Muscle layer of duodenum (tissue), 2 donors: ENCODE data around the gene CRX.
"Not testable (repeated sequence)": the region's sequence is repeated elsewhere in the genome, so short reads cannot be mapped to it uniquely, and the experiment has no call there.

Experiments used
- H3K27ac ChIP-seq: one replicate; pipeline ENCODE4 v1.7.0; 2013; ENCODE audit warnings: mild to moderate bottlenecking, low read length
- H3K27me3 ChIP-seq: one replicate; pipeline ENCODE4 v1.7.0; 2013; ENCODE audit warnings: low read depth, mild to moderate bottlenecking, control low read depth, low read length
- H3K36me3 ChIP-seq, 2 donors: one replicate each; pipeline ENCODE4 v1.7.0; 2013; ENCODE audit warnings: low read length in 2 of 2, control low read depth in 1 of 2, mild to moderate bottlenecking in 1 of 2; ENCODE audit not compliant: insufficient read depth in 2 of 2, control insufficient read depth in 1 of 2
- H3K4me1 ChIP-seq, 2 donors: one replicate each; pipeline ENCODE4 v1.7.0; 2013; ENCODE audit warnings: low read length in 2 of 2, mild to moderate bottlenecking in 2 of 2, control low read depth in 1 of 2, moderate library complexity in 1 of 2; ENCODE audit not compliant: insufficient read depth in 2 of 2, control insufficient read depth in 1 of 2
- H3K4me3 ChIP-seq, 2 donors: one replicate each; pipeline ENCODE4 v1.7.0; 2013; ENCODE audit warnings: low read length in 2 of 2, low read depth in 1 of 2, mild to moderate bottlenecking in 1 of 2
- H3K9me3 ChIP-seq, 2 donors: one replicate each; pipeline ENCODE4 v1.7.0; 2013; ENCODE audit warnings: low read length in 2 of 2, control low read depth in 1 of 2, mild to moderate bottlenecking in 1 of 2; ENCODE audit not compliant: control insufficient read depth in 1 of 2
- donor health status: healthy.

The CRX gene

GRCh38 chr19:47805313-47805712 is 16.4 kb upstream of the CRX start:
- H3K36me3 ChIP-seq, result no peaks in the 10 kb centered on the region
- no peak overlapping the region for H3K4me3 ChIP-seq
- H3K4me1 ChIP-seq, result no peaks in the 10 kb centered on the region
- no peaks in the 10 kb centered on the region for H3K27me3 ChIP-seq
- H3K27ac ChIP-seq, result no peak overlapping the region
- no peaks in the 10 kb centered on the region for H3K9me3 ChIP-seq

- Histone ChIP-seq H3K27ac (no peak overlapping the region), H3K4me3 (no peak overlapping the region), H3K27me3 (no peaks in the 10 kb centered on the region), H3K4me1 (no peaks in the 10 kb centered on the region), H3K36me3 (no peaks in the 10 kb centered on the region), H3K9me3 (no peaks in the 10 kb centered on the region)
Observed at GRCh38 chr19:47806435-47806834, 15.3 kb upstream of the CRX start.

DNA sequence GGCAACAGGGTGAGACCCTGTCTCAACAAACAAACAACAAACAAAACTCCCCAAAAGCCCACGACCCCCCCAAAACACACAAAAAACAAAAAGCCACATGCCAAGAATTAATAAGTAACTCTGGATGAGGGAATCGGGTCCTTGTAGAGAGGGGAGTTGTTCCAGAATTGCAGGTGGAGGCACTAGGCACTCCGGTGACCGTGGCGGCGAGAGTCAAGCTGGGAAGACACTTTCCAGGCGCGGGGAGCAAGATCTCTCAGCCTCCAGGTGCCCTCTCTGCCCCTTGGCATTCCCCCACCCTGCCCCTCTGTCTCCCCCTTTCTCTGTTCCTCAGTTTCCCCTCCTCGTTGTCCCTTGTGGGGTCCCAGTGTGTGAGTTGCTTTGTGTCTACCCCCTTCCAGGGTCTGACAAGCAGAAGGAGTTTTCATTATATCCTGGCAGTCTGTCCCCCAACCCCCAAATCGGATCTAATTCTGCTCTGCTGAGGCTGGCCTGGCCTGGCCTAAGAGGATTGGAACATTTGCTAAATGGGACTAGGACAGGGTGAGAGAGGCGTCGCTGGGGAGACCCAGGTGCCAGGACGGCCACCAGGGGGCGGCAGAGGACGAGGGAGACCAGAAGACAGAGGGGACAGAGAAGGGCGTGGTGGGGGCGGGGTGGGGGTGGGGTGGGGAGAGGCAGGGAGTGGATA is 8.3 kb upstream of the CRX start:
- Histone ChIP-seq H3K27ac (no peak overlapping the region), H3K4me1 (no peaks in the 10 kb centered on the region), H3K36me3 (no peaks in the 10 kb centered on the region), H3K9me3 (no peaks in the 10 kb centered on the region), H3K27me3 (no peaks in the 10 kb centered on the region), H3K4me3 (no peak overlapping the region)

DNA sequence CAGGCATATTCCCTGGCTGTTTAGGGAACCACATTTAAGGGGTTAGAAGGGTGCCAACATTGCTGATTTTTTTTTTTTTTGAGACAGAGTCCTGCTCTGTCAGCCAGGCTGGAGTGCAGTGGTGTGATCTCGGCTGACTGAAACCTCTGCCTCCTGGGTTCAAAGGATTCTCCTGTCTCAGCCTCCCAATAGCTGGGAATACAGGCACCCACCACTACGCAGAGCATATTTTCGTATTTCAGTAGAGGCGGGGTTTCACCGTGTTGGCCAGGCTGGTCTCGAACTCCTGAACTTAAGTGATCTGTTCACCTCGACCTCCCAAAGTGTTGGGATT is 7.8 kb upstream of the CRX start:
- Histone ChIP-seq H3K36me3 (no peaks in the 10 kb centered on the region), H3K27me3 (no peaks in the 10 kb centered on the region), H3K4me1 (no peaks in the 10 kb centered on the region), H3K4me3 (no peak overlapping the region), H3K27ac (no peak overlapping the region), H3K9me3 (no peaks in the 10 kb centered on the region)

DNA sequence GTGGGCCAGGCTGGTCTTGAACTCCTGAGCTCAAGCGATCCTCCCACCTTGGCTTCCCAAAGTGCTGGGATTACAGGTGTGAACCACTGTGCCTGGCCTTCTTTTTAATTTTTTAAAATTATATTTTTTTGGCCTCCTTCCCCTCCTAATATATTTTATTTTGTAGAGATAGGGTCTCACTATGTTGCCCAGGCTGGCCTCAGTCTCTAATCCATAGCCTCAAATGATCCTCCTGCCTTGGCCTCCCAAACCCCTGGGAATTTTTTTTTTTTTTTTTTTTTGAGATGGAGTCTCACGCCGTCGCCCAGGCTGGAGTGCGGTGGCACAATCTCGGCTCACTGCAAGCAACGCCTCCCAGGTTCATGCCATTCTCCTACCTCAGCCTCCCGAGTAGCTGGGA is 5.5 kb upstream of the CRX start:
- H3K4me3 ChIP-seq, H3K4me1 ChIP-seq, H3K27ac ChIP-seq, H3K9me3 ChIP-seq, H3K36me3 ChIP-seq, H3K27me3 ChIP-seq: not testable (repeated sequence)

GRCh38 chr19:47818221-47818620 is 3.5 kb upstream of the CRX start:
- H3K27ac ChIP-seq, H3K4me1 ChIP-seq, H3K36me3 ChIP-seq, H3K27me3 ChIP-seq, H3K9me3 ChIP-seq, H3K4me3 ChIP-seq: not testable (repeated sequence)

GRCh38 chr19:47819858-47820257 is 1.9 kb upstream of the CRX start:
- H3K27ac ChIP-seq, result no peak overlapping the region
- peaks cover 6% of the 10 kb centered on the region for H3K27me3 ChIP-seq
- H3K4me1 ChIP-seq, result no peaks in the 10 kb centered on the region
- H3K36me3 ChIP-seq, result no peaks in the 10 kb centered on the region
- H3K4me3 ChIP-seq, result no peak overlapping the region
- H3K9me3 ChIP-seq, result no peaks in the 10 kb centered on the region

DNA sequence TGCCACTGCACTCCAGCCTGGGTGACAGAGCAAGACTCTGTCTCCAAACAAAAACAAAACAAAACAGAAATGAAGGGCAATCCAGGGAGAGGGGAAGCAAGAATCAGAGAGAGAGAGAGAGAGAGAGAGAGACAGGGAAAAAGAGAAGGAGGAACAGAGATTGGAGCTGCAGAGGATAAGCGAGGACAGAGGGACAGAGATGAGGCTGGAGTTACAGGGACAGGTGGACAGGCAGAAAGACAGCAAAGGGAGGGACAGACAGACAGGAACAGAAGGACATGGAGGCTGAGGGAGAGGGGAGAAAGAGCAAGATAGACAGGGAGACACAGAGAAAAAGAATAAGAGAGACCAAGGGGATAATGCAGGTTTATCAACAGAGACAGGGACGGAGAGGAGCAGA is 1.3 kb upstream of the CRX start:
- H3K4me3 ChIP-seq, result no peak overlapping the region
- no peaks in the 10 kb centered on the region for H3K9me3 ChIP-seq
- no peak overlapping the region for H3K27ac ChIP-seq
- peaks cover 6% of the 10 kb centered on the region for H3K27me3 ChIP-seq
- no peaks in the 10 kb centered on the region for H3K36me3 ChIP-seq
- H3K4me1 ChIP-seq, result no peaks in the 10 kb centered on the region

- H3K27ac ChIP-seq, result no peak overlapping the region
- H3K4me3 ChIP-seq, result no peak overlapping the region
- H3K9me3 ChIP-seq, result peaks cover 0 to 3% of the 10 kb centered on the region in 2 donors
- no peaks in the 10 kb centered on the region for H3K36me3 ChIP-seq
- H3K4me1 ChIP-seq, result no peaks in the 10 kb centered on the region
- H3K27me3 ChIP-seq, result peaks cover 6% of the 10 kb centered on the region
Observed at GRCh38 chr19:47824396-47824795, 2.7 kb downstream of the CRX start.

- peaks cover under 1% of the 10 kb centered on the region for H3K27me3 ChIP-seq
- H3K4me3 ChIP-seq, result no peak overlapping the region
- no peaks in the 10 kb centered on the region for H3K4me1 ChIP-seq
- peaks cover 0 to 3% of the 10 kb centered on the region in 2 donors for H3K9me3 ChIP-seq
- H3K27ac ChIP-seq, result no peak overlapping the region
- no peaks in the 10 kb centered on the region for H3K36me3 ChIP-seq
Observed at GRCh38 chr19:47826800-47827199, 5.1 kb downstream of the CRX start.

- no peaks in the 10 kb centered on the region for H3K4me1 ChIP-seq
- no peak overlapping the region for H3K4me3 ChIP-seq
- no peaks in the 10 kb centered on the region for H3K27me3 ChIP-seq
- no peaks in the 10 kb centered on the region for H3K9me3 ChIP-seq
- no peak overlapping the region for H3K27ac ChIP-seq
- H3K36me3 ChIP-seq, result no peaks in the 10 kb centered on the region
Observed at GRCh38 chr19:47832723-47833122, 11.0 kb downstream of the CRX start.

- no peaks in the 10 kb centered on the region for H3K36me3 ChIP-seq
- H3K27me3 ChIP-seq, result no peaks in the 10 kb centered on the region
Observed at GRCh38 chr19:47836038-47836437, 14.3 kb downstream of the CRX start.

More at GRCh38 chr19:47836038-47836437, 14.3 kb downstream of the CRX start:
- Histone ChIP-seq H3K4me3 (no peak overlapping the region), H3K27ac (no peak overlapping the region), H3K4me1 (no peaks in the 10 kb centered on the region), H3K9me3 (no peaks in the 10 kb centered on the region)
